HUES6 (cell line): Measurements from ENCODE around the gene PPARA.

Experiments
- H3K27ac ChIP-seq: 2 replicates; pipeline ENCODE4 v1.7.0; 2013; ENCODE audit warnings: low read depth, mild to moderate bottlenecking, low read length, inconsistent platforms
- H3K27me3 ChIP-seq: 2 replicates; pipeline ENCODE4 v1.6.1; 2013; ENCODE audit warnings: low read length; ENCODE audit not compliant: control insufficient read depth, insufficient read depth
- H3K36me3 ChIP-seq: 2 replicates; pipeline ENCODE4 v1.6.1; 2013; ENCODE audit warnings: low read length; ENCODE audit not compliant: control insufficient read depth, insufficient read depth
- H3K4me1 ChIP-seq: 2 replicates; pipeline ENCODE4 v1.6.1; 2013; ENCODE audit warnings: low read length; ENCODE audit not compliant: control insufficient read depth, insufficient read depth
- H3K4me3 ChIP-seq: 2 replicates; pipeline ENCODE4 v1.5.1; 2013; ENCODE audit warnings: low read depth, low read length
- H3K9ac ChIP-seq: one replicate; pipeline ENCODE4 v1.6.1; 2013; ENCODE audit warnings: mild to moderate bottlenecking, low read length
- H3K9me3 ChIP-seq: 2 replicates; pipeline ENCODE4 v1.6.1; 2013; ENCODE audit warnings: low read depth, low read length; ENCODE audit not compliant: control insufficient read depth, insufficient read depth

PPARA gene

DNA sequence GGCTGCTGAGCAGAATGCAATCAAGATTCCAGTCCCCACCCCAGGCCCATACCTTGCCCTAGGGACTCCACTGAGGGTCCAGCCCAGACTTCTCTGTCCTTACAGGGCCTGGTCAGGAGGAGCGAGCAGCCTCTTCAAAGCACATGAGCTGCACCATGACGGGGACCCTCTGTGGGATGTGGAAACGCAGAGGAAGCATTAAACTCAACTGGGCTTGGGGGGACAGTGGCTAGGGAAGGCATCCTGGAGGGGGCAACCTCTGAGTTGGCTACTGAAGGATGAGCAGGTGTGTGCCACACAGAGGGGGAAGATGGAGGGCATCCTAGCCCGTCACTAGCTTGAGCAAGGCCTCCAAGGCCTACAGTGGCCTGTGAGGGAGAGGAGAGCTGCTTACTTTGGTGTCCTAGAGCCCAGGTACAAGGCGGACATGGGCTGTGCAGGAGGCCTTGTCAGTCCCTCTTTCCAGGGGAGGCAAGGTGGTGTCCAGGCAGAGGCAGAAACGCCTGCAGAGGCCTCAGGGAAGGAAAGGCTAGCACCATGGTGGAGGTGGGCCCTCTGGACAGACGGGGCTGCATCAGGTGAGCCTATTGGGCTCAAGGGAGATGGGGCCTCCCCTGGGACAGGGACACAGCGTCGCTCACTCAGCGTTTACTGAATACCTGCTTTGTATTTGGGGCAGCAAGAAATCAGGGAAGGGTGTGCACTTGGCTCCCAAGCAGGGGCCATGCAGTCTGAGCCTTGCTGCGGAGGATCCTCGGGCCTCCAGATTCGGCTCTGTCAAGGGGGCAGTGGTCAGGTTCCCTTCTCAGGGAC, 131.7 kb downstream of the PPARA start:
- Histone ChIP-seq H3K9ac (no peak overlapping the region), H3K27me3 (no peaks in the 10 kb centered on the region), H3K36me3 (peaks cover 64% of the 10 kb centered on the region), H3K9me3 (no peaks in the 10 kb centered on the region), H3K27ac (no peak overlapping the region), H3K4me3 (no peak overlapping the region), H3K4me1 (no peaks in the 10 kb centered on the region)

DNA sequence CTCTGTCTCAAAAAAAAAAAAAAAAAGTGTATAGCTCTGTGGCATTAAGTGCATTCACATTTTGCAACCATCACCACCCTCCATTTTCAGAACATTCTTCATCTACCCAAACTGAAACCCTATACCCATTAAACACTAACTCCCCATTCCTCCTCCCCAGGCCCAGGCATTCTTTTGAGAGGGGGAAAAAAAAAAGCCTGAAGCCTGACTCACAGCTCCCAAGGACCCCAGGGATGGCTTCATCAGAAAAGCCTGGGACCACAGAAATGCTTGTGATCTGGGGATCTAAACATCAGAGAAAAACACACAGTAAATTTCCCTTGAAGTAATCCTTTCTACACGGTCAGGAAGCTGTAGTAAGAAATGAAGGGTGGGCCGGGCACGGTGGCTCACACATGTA, 135.7 kb downstream of the PPARA start:
- Histone ChIP-seq H3K27me3 (no peaks in the 10 kb centered on the region), H3K4me1 (no peaks in the 10 kb centered on the region), H3K4me3 (no peak overlapping the region), H3K27ac (no peak overlapping the region), H3K36me3 (peaks cover 55% of the 10 kb centered on the region), H3K9me3 (no peaks in the 10 kb centered on the region), H3K9ac (no peak overlapping the region)

DNA sequence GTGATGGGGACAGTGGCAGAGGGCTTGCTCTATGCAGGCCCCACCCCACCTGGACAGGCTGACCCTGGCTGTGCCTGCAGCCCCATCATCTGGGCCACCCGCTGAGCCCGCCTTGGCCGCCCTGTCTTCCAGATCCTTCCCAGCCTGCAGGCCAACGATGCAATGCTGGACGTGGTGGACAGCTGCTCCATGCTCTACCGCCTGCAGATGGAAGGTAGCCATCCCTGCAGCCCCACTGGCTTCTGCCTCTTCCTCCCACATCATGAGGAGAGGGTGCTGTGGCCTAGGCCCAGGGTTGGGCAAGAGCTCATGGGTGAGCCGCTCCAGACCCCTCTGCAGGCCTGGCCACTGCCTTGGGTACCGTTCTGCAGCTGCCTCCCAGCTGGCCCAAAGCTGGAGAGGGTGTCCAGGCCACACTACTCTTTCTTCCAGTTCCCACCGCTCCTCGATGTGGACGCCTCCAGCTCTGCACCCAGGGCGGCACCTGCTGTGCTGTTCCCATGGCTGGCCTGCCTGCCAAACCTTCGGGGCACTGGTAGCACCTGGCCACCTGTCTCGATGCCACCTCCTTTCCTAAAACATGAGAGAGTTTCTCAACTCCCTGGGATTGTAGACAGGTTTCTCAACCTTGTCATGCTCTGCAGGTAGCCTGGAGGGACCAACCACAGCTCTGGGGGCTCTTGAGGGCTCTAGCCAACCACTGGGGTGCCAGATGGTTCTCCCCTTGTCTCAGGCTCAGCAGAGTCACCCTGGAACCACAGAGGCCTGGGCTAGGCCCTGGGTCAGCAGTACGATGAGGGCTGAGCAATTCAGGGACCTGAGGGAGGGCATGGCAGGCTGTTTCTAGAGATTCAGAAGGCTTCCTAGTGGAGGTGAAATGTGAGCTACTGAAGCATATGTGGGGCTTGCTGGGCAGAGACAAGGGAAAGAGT, 136.9 kb downstream of the PPARA start:
- Histone ChIP-seq H3K4me1 (no peaks in the 10 kb centered on the region), H3K27me3 (no peaks in the 10 kb centered on the region), H3K9me3 (no peaks in the 10 kb centered on the region), H3K9ac (no peak overlapping the region), H3K27ac (no peak overlapping the region; the same call in 1 of the 2 replicates), H3K36me3 (peaks cover 54% of the 10 kb centered on the region), H3K4me3 (no peak overlapping the region)

DNA sequence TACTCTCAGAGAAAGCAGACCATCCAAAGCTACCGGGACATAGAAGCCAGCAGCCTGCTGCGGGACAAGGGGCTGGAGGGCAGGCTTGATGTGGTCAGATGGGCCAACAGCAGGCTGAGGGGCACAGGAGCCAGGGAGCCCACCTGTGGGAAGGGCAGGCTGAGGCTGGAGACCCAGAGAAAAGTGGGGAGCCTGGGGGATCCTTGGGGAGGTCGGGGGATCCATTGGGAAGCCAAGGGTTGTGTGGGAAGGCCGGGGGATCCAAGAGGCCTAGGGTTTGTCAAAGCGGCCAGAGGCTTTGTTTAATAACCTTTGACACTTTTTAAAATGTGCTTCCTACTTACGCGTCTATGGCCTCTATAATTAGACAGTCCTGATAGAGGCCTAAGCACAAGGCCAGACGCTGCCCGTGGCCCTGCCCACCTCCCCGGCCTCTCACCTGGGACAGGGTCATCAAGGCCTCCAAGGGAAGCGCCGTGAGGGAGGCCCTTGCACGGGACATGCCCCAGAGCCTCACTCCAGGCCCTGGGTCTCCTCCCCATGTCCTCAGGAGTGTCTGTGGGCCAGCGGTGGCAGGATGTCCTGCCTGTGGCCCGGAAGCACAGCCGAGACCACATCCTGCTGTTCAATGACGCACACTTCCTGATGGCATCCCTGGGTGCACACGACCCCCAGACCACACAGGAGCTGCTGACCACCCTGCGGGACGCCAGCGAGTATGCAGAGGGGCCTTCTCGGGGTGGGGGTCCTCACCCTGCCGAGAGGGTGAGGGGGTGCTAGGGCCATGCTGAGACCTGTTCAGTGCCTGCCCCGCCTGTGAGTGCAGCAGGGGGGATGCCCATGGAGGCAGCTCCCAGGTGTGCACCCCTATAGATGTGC, 137.8 kb downstream of the PPARA start:
- Histone ChIP-seq H3K4me1 (no peaks in the 10 kb centered on the region), H3K4me3 (no peak overlapping the region), H3K27ac (no peak overlapping the region), H3K9me3 (no peaks in the 10 kb centered on the region), H3K9ac (no peak overlapping the region), H3K36me3 (peaks cover 53% of the 10 kb centered on the region), H3K27me3 (no peaks in the 10 kb centered on the region)

DNA sequence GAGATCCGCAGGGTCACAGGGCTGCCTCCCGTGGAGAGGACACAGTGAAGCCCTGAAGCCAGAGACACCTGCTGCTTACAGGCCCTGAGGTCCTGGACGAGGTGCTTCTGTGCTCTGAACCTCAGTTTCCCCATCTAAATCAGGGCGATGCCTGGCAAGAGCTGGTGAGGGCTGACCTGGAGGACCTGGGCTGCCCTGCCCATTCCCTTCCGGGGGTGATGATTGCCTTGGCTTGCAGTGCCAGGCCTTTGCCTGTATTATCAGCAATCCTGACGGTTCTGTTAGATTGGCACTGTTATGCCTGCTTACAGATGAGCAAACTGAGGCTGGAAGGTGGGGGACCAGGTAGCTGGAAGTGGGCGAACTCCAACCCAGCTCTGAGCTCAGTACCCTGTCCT, 138.5 kb downstream of the PPARA start:
- H3K27me3 ChIP-seq = no peaks in the 10 kb centered on the region
- no peak overlapping the region for H3K27ac ChIP-seq
- H3K9ac ChIP-seq = no peak overlapping the region
- peaks cover 51% of the 10 kb centered on the region for H3K36me3 ChIP-seq
- no peaks in the 10 kb centered on the region for H3K4me1 ChIP-seq
- H3K4me3 ChIP-seq = no peak overlapping the region
- H3K9me3 ChIP-seq = no peaks in the 10 kb centered on the region

DNA sequence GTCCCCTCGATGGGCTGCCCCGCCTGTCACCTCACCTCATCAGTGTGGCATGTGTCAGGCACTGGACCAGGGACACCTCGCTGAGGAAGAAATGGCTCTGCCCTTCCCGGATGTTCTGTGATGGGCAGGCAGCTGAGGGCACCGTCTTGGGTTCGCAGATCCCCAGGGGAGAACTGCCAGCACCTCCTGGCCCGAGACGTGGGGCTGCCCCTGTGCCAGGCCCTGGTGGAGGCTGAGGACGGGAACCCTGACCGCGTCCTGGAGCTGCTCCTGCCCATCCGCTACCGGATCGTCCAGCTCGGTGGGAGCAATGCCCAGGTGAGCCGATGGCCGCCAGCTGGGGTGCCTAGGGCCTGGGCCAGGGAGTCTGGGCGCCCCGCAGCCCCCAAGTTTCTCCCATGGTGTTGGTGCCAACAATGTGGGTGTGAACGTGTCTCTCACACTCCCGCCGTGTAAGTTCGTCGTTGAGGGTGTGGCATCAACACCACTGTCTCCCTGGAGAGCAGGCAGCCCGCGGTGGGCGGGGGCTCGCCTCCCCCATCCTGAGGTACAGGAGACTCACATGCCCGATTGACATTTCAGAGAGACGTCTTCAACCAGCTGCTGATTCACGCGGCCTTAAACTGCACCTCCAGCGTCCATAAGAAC, 139.0 kb downstream of the PPARA start:
- no peaks in the 10 kb centered on the region for H3K27me3 ChIP-seq
- no peak overlapping the region for H3K9ac ChIP-seq
- no peak overlapping the region for H3K27ac ChIP-seq
- H3K4me3 ChIP-seq = no peak overlapping the region
- H3K4me1 ChIP-seq = no peaks in the 10 kb centered on the region
- peaks cover 45% of the 10 kb centered on the region for H3K36me3 ChIP-seq
- H3K9me3 ChIP-seq = no peaks in the 10 kb centered on the region

DNA sequence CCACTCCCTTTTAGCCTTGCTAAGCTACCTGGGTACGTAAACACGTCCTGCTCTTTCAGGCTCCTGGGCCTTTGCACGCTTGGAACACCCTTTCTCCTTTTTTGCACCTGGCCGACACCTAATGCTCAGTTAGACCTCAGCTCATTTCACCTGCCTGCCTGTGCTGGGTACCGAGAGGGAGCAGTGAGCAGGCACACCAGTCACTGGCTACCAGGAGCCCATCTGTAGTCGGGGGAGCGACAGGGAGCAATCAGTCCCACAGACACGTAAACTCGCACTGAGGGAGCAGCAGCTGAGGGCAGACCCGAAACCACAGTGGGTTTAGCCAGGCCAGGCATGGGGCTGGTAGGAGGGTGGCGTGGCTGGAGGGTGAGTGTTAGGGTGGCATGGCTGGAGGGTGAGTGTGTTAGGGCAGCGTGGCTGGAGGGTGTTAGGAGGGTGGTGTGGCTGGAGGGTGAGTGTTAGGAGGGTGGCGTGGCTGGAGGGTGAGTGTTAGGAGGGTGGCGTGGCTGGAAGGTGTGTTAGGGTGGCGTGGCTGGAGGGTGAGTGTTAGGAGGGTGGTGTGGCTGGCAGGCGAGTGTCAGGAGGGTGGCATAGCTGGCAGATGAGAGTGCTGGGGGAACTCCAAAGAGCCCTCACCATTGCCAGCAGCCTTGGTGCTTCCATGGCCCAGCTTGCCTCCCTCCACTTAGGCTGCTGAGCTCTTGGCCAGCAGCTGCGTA, 140.0 kb downstream of the PPARA start:
- Histone ChIP-seq H3K4me1 (0 out of 2 replicates have a peak, but pooled peaks cover under 1% of the 10 kb centered on the region), H3K9me3 (no peaks in the 10 kb centered on the region), H3K27me3 (no peaks in the 10 kb centered on the region), H3K36me3 (peaks cover 38% of the 10 kb centered on the region), H3K4me3 (no peak overlapping the region), H3K27ac (no peak overlapping the region), H3K9ac (no peak overlapping the region)

DNA sequence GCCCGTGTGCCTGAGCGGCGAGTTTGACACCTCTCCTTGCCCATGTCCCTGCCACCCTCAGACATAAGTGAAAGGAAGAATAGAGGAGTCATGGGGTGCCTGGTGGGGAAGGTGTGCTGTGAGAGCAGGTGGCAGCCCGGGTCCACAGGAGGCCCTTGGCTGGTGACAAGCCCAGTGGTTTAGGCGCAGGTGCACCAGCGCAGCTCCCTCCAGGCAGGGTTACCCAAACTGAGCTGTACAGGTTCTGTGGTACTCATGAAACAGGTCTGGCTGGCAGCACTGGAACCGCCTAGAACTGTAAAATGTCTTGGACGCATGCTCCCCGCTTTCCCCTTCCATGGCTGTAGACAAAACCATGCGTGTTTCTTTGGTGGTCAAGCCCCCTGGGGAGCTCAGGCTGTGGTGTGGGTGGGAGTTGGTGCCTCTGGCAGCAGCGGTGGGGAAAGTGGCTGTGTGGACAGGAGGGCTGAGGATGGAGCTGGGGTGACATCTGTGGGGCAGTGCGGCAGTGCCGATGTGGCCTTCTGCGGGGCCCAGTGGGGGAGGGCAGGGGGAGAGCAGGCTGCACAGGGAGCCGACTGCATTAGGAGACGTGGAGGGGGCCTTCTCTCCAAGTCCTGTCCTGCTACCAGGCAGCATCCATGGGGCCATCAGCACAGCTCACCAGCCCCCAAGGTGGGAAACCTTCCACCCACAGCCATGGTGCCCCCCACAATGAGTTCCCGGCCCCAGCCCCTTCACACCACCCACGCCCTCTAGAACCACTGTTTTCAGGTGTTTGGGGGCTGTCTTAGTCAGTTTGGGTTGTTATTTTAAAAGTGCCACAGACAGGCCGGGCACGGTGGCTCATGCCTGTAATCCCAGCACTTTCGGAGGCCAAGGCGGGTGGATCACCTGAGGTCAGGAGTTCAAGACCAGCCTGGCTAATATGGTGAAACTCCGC, 140.8 kb downstream of the PPARA start:
- Histone ChIP-seq H3K27ac (no peak overlapping the region), H3K36me3 (peaks cover 36% of the 10 kb centered on the region), H3K4me3 (no peak overlapping the region), H3K27me3 (no peaks in the 10 kb centered on the region), H3K4me1 (peaks cover 8% of the 10 kb centered on the region), H3K9ac (no peak overlapping the region), H3K9me3 (no peaks in the 10 kb centered on the region)

DNA sequence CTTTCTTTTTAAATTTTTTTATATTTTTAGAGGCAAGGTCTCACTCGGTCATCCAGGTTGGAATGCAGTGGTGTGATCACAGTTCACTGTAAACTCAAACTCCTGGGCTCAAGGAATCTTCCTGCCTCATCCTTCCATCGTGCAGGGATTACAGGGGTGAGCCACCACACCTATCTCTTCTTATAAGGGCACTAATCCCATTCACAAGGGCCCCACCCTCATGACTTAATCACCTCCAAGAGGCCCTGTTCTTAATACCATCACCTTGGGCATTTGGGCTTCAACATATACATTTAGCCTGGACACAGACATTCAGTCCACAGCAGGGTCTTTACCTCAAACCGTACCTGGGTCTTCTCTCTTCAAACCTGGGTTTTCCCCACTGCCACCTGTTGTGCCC, 141.8 kb downstream of the PPARA start:
- Histone ChIP-seq H3K27ac (no peak overlapping the region), H3K27me3 (no peaks in the 10 kb centered on the region), H3K9me3 (no peaks in the 10 kb centered on the region), H3K4me1 (peaks cover 8% of the 10 kb centered on the region), H3K36me3 (peaks cover 27% of the 10 kb centered on the region), H3K9ac (no peak overlapping the region), H3K4me3 (no peak overlapping the region)
